ENCODE data around the gene CLEC16A.

The CLEC16A gene

GRCh38 chr16:10992112-10992511 lies 47.7 kb downstream of the CLEC16A start:
- no peak for DNase-seq

GRCh38 chr16:10992797-10993196 lies 48.4 kb downstream of the CLEC16A start:
- DNase-seq = no peak

- DNase-seq = no peak
These were observed 49.3 kb downstream of the CLEC16A start for GRCh38 chr16:10993649-10994048.

GRCh38 chr16:10994571-10994970 lies 50.2 kb downstream of the CLEC16A start:
- no peak for DNase-seq

- no peak for DNase-seq
These were observed 51.2 kb downstream of the CLEC16A start for GRCh38 chr16:10995565-10995964.

GRCh38 chr16:10997485-10997884 lies 53.1 kb downstream of the CLEC16A start:
- no peak for DNase-seq

GRCh38 chr16:10999300-10999699 lies 54.9 kb downstream of the CLEC16A start:
- no peak for DNase-seq

- no peak for DNase-seq
These were observed 57.2 kb downstream of the CLEC16A start for GRCh38 chr16:11001611-11002010.

- no peak for DNase-seq
These were observed 58.8 kb downstream of the CLEC16A start for GRCh38 chr16:11003141-11003540.

GRCh38 chr16:11004351-11004750 lies 60.0 kb downstream of the CLEC16A start:
- no peak for DNase-seq

GRCh38 chr16:11004973-11005610 lies 60.7 kb downstream of the CLEC16A start:
- DNase-seq = no peak

- DNase-seq = no peak
These were observed 61.2 kb downstream of the CLEC16A start for GRCh38 chr16:11005611-11005975.

- DNase-seq = no peak
These were observed 62.3 kb downstream of the CLEC16A start for GRCh38 chr16:11006656-11007055.

GRCh38 chr16:11007714-11008280 lies 63.4 kb downstream of the CLEC16A start:
- DNase-seq = no peak

- DNase-seq = no peak
These were observed 64.8 kb downstream of the CLEC16A start for GRCh38 chr16:11009027-11009755.

GRCh38 chr16:11010575-11011221 lies 66.3 kb downstream of the CLEC16A start:
- DNase-seq = no peak

- DNase-seq = no peak
These were observed 67.0 kb downstream of the CLEC16A start for GRCh38 chr16:11011326-11011725.

GRCh38 chr16:11012841-11013240 lies 68.5 kb downstream of the CLEC16A start:
- no peak for DNase-seq

GRCh38 chr16:11014136-11014535 lies 69.8 kb downstream of the CLEC16A start:
- DNase-seq = no peak

GRCh38 chr16:11015076-11015475 lies 70.7 kb downstream of the CLEC16A start:
- no peak for DNase-seq

- no peak for DNase-seq
These were observed 71.2 kb downstream of the CLEC16A start for GRCh38 chr16:11015607-11016006.

- no peak for DNase-seq
These were observed 72.2 kb downstream of the CLEC16A start for GRCh38 chr16:11016524-11016988.

- no peak for DNase-seq
These were observed 72.6 kb downstream of the CLEC16A start for GRCh38 chr16:11016993-11017392.

GRCh38 chr16:11017499-11017898 lies 73.1 kb downstream of the CLEC16A start:
- no peak for DNase-seq
